Lung microvascular endothelial cell (primary cell): ENCODE measurements around the gene GRK6. TPM values are rescaled to one million over a fixed set of nuclear protein-coding genes. Genes with fewer than 3 reads are reported as not detected.
"Not testable (repeated sequence)": the region's sequence is repeated elsewhere in the genome, so short reads cannot be mapped to it uniquely, and the experiment has no call there.

Source experiments
- DNase-seq, 2 donors: peaks; one replicate each; pipeline versions ENCODE4 v3.0.0 to v3.0.0-alpha.2; 2010; ENCODE audit warnings: low read depth in 2 of 2
- total RNA-seq: library from RNA; depleted of rRNA; stranded (reverse); fragments of >200 nt; gene quantifications from 2 replicates; pipeline ENCODE4 v1.2.1, GENCODE V29; 2014

Gene GRK6
- total RNA-seq, 1 donor from 2014 or later, result 14.7 TPM

DNA sequence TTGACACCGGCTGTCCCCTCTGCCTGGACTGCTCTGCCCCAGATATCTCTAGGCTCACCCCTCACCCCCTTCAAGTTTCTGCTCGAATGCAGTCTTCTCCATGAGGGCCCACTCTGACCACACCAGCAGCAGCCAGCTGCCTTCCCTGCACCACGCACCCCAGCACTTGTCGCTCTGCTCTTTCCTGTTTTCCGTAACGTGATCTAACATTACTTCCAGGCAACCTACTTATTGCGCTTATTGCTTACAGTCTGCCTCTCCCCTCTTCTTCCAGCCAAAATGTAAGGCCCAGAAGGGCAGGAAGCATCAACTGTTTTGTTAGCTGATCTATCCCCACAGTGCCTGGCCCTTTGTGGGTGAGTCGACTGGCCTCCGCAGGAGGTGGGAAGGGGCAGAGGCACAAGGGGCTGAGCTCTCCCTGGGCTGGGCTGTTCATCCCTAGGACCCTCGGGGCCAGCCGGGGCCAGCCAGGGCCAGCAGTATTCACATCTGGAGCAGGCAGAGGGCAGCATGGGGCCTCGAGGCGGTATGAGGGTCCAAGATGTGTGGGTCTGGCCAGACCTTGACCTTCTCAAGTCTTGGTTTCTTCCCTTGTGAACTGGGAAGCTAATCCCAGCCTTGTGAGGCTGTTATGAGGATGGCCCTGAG lies 58.5 kb downstream of the GRK6 start:
- DNase-seq, result no peak

DNA sequence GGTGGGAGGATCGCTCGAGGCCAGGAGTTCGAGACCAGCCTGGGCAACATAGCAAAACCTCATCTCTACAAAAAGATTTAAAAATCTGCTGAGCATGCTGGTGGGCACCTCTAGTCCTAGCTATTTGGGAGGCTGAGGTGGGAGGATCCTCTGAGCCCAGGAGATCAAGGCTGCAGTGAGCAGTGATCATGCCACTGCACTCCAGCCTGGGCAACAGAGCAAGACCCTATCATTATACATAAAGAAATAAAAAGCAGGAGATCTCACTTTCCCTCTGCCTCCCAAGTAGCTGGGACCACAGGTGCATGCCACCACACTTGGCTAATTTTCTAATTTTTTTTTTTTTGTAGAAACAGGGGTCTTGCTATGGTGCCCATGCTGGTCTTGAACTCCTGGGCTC lies 59.3 kb downstream of the GRK6 start:
- not testable (repeated sequence) for DNase-seq

DNA sequence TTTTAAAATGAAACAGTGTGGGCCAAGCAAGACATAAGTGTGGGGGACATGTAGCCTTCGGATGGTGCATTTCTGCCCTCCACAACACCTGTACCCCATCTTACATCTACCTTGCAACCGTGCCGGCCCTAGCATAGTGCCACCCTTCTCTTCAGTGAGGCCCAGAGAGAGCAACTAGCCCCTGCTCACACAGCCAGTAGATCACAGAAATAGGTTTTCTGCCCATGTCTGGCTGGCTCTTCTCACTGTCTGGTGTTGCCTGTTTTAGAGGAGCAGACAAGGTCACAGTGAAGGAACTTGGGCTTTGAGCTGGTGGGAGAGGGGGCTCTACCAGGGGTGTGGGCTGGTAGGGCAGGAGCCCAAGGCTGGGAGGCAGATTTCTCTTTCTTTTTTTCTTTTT lies 59.8 kb downstream of the GRK6 start:
- no peak for DNase-seq

DNA sequence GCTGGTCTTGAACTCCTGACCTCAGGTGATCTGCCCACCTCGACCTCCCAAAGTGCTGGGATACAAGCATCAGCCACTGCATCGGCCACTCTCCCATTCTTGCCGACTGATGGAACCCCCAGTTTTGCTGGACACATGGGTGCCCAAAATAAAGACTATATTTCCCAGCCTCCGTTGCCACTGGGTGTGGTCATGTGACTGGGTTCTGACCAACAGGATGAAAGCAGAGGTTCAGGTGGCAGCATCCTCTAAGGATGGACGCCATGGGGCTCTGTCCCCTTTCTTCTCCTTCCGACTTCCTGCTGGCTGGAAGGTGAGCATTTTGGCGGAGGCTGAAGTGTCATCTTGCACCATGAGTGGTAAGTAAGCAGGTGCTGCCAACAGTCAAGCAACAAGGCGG lies 60.7 kb downstream of the GRK6 start:
- no peak for DNase-seq

DNA sequence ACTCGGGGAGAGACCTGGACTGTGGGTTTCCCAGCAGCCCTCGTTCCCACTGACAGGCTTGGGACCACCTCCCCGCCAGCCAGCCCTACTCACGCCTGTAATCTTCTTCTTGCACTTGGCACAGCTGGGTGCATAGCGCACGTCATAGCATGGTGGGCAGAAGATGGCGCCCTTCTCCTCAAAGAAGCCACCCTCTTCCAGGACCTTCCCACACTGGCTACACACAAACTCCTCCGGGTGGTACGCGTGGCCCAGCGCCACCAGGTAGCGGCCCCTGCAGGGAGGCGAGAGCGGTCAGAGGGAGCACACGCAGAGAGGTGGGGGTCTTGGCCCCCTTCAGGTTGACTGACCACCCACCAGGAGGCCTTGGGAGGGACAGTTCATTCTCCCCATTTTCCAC lies 61.5 kb downstream of the GRK6 start:
- DNase-seq, result no peak

DNA sequence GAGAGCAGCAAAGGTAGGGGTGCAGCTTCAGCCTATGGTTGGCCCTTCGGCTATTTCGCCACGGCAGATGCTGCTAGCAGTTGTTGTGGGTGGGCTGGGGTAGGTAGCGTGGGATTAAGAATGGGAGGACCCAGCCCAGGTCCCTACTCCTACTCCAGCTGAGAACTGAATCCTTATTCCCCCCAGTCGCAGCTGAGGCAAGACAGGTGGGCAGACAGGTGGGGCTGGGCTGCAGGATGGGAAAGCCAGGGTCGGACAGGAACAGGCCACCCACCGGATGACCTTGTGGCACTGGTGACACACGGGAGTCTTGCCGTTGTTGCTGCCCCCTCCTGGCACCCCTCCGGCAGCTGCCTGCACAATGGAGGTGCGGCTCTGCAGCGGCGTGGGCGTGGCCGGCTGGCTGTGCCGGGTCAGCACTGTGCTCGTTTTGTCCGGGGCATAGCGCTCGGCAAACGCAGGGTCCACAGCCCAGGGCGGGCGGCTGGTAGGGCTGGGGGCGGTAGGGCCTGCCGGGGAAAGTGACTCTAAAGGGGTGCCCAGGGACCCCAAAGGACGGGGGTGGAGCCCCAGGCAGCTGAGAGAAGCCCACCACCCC lies 62.7 kb downstream of the GRK6 start:
- DNase-seq, result peak in 1 of 2 donors; percentile 57

DNA sequence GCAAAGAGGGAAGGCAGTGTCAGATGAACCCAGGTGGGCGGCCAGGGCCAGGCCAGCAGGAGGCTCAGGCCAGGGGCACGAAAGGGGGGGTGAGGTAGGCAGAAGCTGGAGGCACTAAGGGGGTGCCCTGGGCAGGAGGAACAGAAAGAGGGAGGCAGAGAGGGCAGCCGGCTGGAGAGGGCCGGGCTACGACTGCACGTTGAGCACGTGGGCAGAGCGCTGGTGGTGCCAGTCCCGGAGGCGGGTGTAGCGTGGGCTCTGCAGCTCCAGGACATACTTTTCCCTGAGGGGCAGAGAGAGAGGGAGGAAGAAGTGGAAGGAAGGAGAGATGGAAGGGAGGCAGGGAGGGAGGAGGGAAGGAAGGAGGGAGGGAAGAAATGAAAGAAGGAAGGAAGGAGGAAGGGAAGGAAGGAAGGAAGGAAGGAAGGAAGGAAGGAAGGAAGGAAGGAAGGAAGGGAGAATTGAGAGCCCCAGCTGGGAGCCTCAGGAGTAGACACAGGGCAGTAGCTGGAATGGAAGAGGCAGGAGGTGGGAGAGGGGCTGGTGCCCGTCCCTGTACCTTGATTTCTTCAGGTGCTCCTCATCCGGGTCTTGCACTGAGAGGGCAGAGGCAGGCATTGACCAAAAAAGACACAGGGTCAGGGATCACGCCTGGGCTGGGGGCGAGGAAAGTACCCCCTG lies 64.0 kb downstream of the GRK6 start:
- no peak for DNase-seq

DNA sequence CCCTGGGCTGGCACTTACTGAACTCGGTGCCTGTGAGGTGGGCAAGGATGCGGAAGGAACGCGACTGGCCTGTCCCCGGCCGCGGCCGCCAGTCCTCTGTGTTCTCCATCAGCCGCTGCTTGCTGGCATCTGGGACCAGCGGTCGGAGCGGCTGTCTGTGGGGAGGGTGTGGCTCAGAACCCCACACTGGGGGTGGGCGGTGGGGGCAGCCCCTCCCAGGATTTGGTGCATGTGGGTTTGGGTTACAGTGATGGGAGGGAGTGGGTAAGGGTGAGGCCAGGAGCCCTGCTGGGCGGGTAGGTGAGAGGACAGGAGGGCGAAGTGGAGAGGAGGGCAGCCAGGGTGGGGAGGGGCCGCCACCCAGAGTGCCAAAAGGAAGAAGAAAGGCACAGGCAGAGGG lies 64.5 kb downstream of the GRK6 start:
- DNase-seq, result no peak

DNA sequence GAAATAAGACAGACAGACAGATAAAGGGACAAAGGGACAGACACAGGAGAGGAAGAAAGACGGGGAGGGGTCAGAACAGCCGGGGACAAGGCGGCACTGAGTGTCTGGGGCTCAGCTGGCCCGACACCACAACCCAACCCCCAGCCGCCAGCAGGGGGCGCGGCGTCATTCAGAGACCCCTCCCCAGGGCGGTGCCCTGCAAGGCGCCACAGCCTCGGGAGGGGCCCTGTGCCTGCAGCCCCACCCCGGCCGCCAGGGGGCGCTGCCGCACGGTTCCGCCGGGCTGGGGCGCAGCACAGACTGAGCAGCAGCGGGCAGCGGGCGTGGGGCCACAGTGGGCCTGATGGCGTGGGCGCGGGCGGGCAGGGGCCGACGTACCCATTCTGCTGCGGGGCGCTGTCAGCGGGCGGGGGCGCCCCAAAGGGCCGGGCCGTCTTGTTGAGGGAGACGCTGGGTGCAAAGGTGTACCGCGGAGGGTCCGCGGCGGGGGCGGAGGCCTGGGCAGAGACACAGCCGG lies 65.0 kb downstream of the GRK6 start:
- DNase-seq, result peak; percentile 70 to 74

DNA sequence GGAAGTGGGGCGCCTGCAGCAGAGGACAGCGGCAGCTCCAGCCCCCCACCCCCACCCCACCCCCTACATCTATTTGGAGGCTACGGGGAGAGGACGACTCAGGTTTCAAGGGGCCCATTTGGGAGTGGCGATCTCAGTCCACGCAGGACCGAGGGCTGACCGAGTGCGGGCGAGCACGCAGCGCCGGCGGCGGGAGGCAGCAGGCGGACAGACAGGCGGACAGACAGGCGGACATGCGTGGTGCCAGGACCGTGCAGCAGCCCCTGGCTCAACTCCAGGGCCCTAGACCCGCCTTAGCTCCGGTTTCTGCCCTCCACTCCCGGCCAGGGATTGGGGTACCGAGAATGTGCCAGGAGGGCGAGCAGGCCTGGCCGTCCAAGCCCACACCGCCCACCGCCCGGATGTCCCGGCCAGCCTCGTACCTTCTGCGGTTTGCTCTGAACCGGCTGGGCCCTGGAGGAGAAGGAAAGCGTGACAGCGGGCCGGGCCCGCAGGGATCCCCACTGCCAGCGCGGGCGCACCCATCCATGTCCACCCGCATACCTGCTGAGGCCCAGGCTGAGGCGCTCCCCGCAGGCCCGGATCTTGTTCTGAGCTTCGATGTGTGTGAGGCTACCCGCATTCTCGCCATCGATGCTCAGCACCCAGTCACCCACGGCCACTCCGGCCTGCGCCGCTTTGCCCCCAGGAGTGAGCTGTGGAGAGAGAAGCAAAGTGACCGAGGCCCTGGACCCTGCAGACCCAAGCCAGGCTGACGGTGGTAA lies 65.7 kb downstream of the GRK6 start:
- no peak for DNase-seq

Other genes starting within 250 kb of the GRK6 start
- gene RAB24, start 123.0 kb upstream of the GRK6 start, total RNA-seq, result 8.7 and 13.9 TPM in 2 replicates
- gene PRELID1, start 122.9 kb upstream of the GRK6 start, total RNA-seq, result 109 and 112 TPM in 2 replicates
- 8.1 and 10.5 TPM in 2 replicates for gene MXD3, start 114.8 kb upstream of the GRK6 start, total RNA-seq
- gene LMAN2, start 75.0 kb upstream of the GRK6 start, total RNA-seq, result 289 and 376 TPM in 2 replicates
- 2.8 and 4.4 TPM in 2 replicates for gene RGS14, start 68.8 kb upstream of the GRK6 start, total RNA-seq
- gene SLC34A1, start 42.2 kb upstream of the GRK6 start, total RNA-seq, result not detected in 2 replicates
- not detected in 2 replicates for gene PFN3, start 26.0 kb upstream of the GRK6 start, total RNA-seq
- 0.40 and 0.44 TPM in 2 replicates for gene F12, start 17.1 kb upstream of the GRK6 start, total RNA-seq
- gene PRR7, start 20.1 kb downstream of the GRK6 start, total RNA-seq, result 1.2 and 2.2 TPM in 2 replicates
- gene DBN1, start 47.0 kb downstream of the GRK6 start, total RNA-seq, result 88.9 and 112 TPM in 2 replicates
- gene PDLIM7, start 70.9 kb downstream of the GRK6 start, total RNA-seq, result 24.4 and 30.1 TPM in 2 replicates
- gene DOK3, start 83.2 kb downstream of the GRK6 start, total RNA-seq, result 0.79 and 2.0 TPM in 2 replicates
- gene DDX41, start 90.3 kb downstream of the GRK6 start, total RNA-seq, result 62.1 and 64.5 TPM in 2 replicates
- 7.8 and 16.3 TPM in 2 replicates for gene FAM193B, start 127.9 kb downstream of the GRK6 start, total RNA-seq
- 122 and 133 TPM in 2 replicates for gene TMED9, start 165.5 kb downstream of the GRK6 start, total RNA-seq
- gene B4GALT7, start 173.5 kb downstream of the GRK6 start, total RNA-seq, result 19.8 and 24.2 TPM in 2 replicates